Measurements from ENCODE around the gene PTCRA.
"Not testable (repeated sequence)": the region's sequence is repeated elsewhere in the genome, so short reads cannot be mapped to it uniquely, and the experiment has no call there.

DNA sequence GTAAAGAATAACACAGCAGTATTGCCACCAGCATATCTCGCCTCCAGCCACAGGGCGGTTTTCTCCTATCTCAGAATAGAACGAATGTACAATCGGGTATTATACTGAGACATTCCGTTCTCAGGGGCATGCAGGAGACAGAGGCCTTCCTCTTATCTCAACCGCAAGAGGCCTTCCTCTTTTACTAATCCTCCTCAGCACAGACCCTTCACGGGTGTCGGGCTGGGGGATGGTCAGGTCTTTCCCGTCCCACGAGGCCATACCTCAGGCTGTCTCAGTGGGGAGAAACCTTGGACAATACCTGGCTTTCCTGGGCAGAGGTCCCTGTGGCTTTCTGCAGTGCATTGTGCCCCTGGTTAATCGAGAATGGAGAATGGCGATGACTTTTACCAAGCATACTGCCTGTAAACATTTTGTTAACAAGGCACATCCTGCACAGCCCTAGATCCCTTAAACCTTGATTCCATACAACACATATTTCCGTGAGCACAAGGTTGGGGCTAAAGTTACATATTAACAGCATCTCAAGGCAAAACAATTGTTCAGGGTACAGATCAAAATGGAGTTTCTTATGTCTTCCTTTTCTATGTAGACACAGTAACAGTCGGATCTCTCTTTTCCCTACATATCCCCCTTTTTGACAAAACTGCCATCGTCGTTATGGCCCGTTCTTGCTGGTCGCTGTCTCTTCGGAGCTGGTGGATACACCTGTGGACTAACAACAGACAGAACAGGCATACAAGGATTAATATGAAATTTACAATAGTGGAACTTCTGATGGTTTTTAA, 21.6 kb upstream of the PTCRA start:
- not testable (repeated sequence) for TF ChIP-seq TOX (CRISPR knock-in tag; IDR thresholded peaks at IDR 0.05; ENCODE audit: borderline replicate concordance); ISL1 (CRISPR knock-in tag; IDR thresholded peaks at IDR 0.05); ZFP30 (CRISPR knock-in tag; IDR thresholded peaks at IDR 0.05)
- TF ChIP-seq, protein P1, sequence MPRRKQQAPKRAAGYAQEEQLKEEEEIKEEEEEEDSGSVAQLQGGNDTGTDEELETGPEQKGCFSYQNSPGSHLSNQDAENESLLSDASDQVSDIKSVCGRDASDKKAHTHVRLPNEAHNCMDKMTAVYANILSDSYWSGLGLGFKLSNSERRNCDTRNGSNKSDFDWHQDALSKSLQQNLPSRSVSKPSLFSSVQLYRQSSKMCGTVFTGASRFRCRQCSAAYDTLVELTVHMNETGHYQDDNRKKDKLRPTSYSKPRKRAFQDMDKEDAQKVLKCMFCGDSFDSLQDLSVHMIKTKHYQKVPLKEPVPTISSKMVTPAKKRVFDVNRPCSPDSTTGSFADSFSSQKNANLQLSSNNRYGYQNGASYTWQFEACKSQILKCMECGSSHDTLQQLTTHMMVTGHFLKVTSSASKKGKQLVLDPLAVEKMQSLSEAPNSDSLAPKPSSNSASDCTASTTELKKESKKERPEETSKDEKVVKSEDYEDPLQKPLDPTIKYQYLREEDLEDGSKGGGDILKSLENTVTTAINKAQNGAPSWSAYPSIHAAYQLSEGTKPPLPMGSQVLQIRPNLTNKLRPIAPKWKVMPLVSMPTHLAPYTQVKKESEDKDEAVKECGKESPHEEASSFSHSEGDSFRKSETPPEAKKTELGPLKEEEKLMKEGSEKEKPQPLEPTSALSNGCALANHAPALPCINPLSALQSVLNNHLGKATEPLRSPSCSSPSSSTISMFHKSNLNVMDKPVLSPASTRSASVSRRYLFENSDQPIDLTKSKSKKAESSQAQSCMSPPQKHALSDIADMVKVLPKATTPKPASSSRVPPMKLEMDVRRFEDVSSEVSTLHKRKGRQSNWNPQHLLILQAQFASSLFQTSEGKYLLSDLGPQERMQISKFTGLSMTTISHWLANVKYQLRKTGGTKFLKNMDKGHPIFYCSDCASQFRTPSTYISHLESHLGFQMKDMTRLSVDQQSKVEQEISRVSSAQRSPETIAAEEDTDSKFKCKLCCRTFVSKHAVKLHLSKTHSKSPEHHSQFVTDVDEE (CRISPR knock-in tag; IDR thresholded peaks at IDR 0.05) = not testable (repeated sequence)
- TF ChIP-seq, protein P2, sequence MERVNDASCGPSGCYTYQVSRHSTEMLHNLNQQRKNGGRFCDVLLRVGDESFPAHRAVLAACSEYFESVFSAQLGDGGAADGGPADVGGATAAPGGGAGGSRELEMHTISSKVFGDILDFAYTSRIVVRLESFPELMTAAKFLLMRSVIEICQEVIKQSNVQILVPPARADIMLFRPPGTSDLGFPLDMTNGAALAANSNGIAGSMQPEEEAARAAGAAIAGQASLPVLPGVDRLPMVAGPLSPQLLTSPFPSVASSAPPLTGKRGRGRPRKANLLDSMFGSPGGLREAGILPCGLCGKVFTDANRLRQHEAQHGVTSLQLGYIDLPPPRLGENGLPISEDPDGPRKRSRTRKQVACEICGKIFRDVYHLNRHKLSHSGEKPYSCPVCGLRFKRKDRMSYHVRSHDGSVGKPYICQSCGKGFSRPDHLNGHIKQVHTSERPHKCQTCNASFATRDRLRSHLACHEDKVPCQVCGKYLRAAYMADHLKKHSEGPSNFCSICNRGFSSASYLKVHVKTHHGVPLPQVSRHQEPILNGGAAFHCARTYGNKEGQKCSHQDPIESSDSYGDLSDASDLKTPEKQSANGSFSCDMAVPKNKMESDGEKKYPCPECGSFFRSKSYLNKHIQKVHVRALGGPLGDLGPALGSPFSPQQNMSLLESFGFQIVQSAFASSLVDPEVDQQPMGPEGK (CRISPR knock-in tag; IDR thresholded peaks at IDR 0.05; ENCODE audit: borderline replicate concordance) = not testable (repeated sequence)
